ENCODE measurements around the gene SYNPO2.

- TF ChIP-seq KDM1A (IDR thresholded peaks at IDR 0.05; ENCODE audit: borderline replicate concordance) (no peak), CHD1 (IDR thresholded peaks at IDR 0.05; ENCODE audit: low read depth, low read length) (no peak), REST (IDR thresholded peaks at IDR 0.05; ENCODE audit: low read depth, low read length) (no peak), SIN3A (IDR thresholded peaks at IDR 0.05; ENCODE audit: low read depth, low read length) (no peak), RELB (IDR thresholded peaks at IDR 0.05; ENCODE audit: low read depth) (no peak), EZH2 (IDR thresholded peaks at IDR 0.05; ENCODE audit: borderline replicate concordance, control insufficient read depth, low read depth, low read length) (no peak), CHD2 (IDR thresholded peaks at IDR 0.05; ENCODE audit: borderline replicate concordance, low read depth, low read length) (no peak), CTCF (IDR thresholded peaks at IDR 0.05 in 2 of 3, conservative IDR thresholded peaks at IDR 0.05 in 1 of 3; ENCODE audit: control insufficient read depth in 2 of 3, extremely low read depth in 1 of 3, insufficient read depth in 1 of 3, low read depth in 3 of 3, low read length in 3 of 3) (no peak), MTA3 (IDR thresholded peaks at IDR 0.05; ENCODE audit: borderline replicate concordance, low read length) (no peak), CBFB (IDR thresholded peaks at IDR 0.05; ENCODE audit: low read depth) (no peak), E2F4 (IDR thresholded peaks at IDR 0.05; ENCODE audit: low read depth, low read length) (no peak), CEBPZ (IDR thresholded peaks at IDR 0.05; ENCODE audit: low read depth, low read length) (no peak), DPF2 (IDR thresholded peaks at IDR 0.05) (no peak)
Measured at GRCh38 chr4:118987959-118988634, 99.4 kb downstream of the SYNPO2 start.

Measured in GM12878 (cell line).